Right ventricle myocardium superior (tissue), 1 donor: ENCODE data around the gene NRN1. TPM values are rescaled to one million over a fixed set of nuclear protein-coding genes. Genes with fewer than 3 reads are reported as not detected.

Experiments
- ATAC-seq: fragments of 200-7000 bp; cut with Tn5 transposase; one replicate; pipeline ENCODE4 v1.9.1; 2020; ENCODE audit warnings: mild to moderate bottlenecking; ENCODE audit not compliant: poor library complexity
- DNase-seq: peaks from one replicate; pipeline ENCODE4 v3.0.0-alpha.2; 2020
- intact Hi-C: fragments of 100-400 bp; cut with DNase I; formaldehyde crosslinking; loops from one replicate; pipeline ENCODE4 v1.11.2; 2022
- total RNA-seq: library from RNA; stranded (reverse); fragmentation: NEBNext Ultra II Directional; extraction: Animal tissue kit (Norgen Biotek cat#: 25700); gene quantifications from one replicate; pipeline ENCODE4 v1.2.1, GENCODE V29; 2021
- donor health status: DM: no; HTN: yes; CAD: no; lungs with severe emphysema.

Gene NRN1
- total RNA-seq, 1 donor from 2014 or later: 12.6 TPM

DNA sequence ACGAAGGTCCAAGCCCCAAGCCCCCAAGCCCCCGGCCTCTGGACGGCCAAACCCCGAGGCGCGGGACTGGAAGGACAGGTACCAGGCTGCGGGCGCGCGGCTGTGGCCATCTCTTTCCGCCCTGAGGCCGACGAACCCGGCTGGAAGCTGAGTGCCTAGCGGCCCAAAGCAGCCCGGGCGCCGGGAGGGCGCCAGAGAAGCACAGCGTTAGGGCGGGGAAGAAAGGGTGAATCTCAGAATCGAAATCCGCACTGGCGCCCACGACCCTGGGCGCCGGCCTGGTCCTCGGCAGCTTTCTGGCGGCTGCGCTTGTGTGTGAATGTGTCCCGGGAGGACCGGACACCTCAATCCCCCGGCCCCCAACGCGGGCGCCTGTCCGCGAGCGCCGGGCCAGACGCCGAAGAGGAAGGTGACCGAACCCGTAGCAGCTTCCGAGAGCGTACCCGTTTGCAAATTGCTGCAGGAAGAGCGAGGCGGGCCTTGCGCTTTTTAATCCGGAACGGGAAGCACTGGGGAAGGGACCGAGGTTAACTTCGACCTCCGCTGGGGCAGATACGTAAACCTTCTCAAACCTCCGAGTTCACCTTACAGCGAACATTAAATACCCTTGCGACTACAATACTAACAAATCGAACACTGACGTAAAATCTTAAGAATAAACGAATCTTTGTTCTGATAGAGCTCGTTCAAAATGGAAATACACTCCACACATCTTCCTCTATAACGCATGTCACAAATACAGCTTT is 2.9 kb downstream of the NRN1 start:
- intact Hi-C loops: no loop called here
- ATAC-seq (no peak), DNase-seq (peak; percentile 55)

- intact Hi-C loops: no loop called here
- DNase-seq (no peak), ATAC-seq (no peak)
Measured at GRCh38 chr6:6002848-6003620, 3.7 kb downstream of the NRN1 start.

- peak; percentile 49 for DNase-seq
- no peak for ATAC-seq
- intact Hi-C loops: no loop called here
Measured at GRCh38 chr6:6002005-6002847, 4.5 kb downstream of the NRN1 start.

DNA sequence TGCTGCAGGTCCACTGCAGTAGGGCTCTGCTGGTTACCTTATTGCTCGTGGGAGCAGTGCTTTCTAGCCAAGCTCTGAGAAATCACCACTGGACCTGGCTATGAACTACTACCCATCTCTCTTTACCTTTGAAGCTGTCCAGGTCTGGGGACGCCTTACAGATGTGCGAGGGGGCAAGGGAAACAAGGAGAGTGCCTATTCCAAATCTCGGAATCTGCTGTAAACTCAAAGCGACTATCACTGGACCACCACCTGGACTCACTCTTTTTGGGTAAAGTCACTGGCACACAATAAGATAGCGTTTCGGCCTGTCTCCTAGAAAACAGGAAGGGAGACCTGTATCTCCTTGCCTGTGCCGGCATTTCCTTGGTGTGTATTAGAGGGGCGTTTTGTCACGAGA is 5.3 kb downstream of the NRN1 start:
- ATAC-seq (no peak), DNase-seq (no peak)
- intact Hi-C loops: no loop called here

DNA sequence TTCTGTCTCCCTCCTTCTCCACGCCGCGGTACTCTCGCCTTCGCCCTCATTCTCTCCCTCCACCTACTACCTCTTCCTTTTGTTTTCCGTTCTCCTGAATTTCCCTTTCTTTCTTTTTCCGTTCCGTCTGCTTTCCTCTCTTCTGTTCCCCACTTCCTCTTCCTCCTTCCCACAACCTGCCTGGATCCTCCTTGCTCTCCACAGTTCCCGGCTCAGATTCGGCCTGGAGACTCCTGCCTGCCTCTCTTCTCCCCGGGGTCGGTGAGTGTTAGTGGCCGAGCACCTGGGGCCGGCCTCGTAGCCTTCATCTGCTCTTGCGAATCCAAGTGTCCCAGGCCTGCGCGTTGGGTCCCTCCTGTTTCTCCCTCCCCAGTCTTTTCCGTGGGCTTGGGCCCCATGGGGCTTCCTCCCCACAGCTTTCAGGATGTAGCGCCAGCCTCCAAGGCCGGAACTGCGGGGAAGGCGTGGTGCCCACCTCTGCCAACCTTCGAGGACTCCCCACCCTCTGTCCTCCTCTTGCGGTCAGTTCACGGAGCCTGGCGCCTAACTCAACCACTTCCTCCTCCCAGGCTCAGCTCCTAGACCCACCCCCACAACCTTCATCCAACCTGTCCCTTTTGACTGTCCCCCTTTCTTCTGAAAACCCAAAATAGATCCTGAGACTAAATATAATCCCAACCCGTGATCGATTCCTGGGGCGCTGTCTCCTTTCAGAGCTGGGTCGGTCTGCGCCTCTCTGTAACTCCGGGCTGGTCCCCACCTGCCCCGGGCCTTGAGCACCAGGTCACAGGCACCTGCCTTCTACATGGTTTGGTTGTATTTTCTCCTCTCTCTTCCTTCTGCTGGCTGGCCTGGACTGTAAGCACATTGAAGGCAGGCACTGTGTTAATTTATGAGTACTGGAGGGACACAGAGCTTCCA is 6.8 kb downstream of the NRN1 start:
- ATAC-seq (no peak), DNase-seq (peak; percentile 44)
- intact Hi-C loops: no loop called here

GRCh38 chr6:5998711-5999687 is 7.7 kb downstream of the NRN1 start:
- intact Hi-C loops: no loop called here
- no peak for ATAC-seq
- DNase-seq: peak; percentile 63

DNA sequence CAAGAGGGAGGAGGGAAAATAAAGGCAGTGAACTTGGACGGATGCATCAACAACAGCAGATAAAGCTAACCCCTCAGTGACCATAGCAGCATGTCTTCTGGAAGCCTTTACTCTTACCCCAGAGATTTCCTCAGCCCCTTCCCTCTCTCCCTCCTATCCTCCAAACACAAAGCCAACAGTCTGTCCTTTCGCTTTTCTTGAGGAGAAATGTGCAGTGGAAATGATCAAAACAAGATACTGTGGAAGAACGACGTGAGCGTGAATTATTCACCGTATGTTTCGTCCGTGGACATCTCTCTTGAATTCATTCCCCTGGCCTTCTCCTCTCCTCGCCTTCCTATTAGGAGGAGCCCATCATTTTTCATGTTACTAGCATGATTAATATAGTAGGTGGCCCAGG is 8.5 kb downstream of the NRN1 start:
- no peak for ATAC-seq
- no peak for DNase-seq
- intact Hi-C loops: no loop called here

GRCh38 chr6:5997420-5997987 is 9.2 kb downstream of the NRN1 start:
- ATAC-seq: no peak
- intact Hi-C loops: no loop called here
- DNase-seq: peak; percentile 63

DNA sequence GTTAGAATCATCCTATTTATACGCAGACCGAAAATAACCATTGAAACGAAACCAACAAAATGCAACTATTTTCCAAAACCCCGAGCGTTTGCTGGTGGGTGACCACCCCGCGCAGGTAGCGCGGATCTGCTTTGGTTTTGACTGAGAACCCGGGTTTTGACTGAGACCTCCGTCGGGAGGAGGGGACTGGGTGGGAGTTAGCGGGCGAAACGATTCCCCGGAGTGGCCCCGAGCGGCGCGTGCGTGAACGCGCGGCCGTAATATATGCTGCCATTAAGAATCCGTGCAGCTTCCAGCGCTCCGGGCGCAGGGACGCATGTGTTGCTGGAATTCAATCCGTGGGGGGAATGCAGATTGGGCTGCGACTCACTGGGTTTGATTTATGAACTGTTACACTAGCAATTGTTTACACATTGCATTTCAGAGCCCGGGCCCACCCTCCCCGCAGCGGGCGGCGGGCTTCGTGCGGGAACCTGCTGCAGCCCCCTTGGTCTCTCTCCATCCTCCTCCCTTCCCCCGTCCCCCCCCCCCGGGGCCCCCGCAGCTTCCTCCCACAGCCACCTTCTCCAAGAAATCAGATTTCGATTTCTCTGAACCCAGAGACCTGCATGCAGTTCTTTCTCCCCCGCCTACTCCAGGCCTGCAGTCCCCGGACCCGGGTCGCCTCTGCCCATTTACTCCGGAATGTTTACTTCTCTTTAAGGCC is 9.9 kb downstream of the NRN1 start:
- ATAC-seq (peak; percentile 45), DNase-seq (peak; percentile 63)

DNA sequence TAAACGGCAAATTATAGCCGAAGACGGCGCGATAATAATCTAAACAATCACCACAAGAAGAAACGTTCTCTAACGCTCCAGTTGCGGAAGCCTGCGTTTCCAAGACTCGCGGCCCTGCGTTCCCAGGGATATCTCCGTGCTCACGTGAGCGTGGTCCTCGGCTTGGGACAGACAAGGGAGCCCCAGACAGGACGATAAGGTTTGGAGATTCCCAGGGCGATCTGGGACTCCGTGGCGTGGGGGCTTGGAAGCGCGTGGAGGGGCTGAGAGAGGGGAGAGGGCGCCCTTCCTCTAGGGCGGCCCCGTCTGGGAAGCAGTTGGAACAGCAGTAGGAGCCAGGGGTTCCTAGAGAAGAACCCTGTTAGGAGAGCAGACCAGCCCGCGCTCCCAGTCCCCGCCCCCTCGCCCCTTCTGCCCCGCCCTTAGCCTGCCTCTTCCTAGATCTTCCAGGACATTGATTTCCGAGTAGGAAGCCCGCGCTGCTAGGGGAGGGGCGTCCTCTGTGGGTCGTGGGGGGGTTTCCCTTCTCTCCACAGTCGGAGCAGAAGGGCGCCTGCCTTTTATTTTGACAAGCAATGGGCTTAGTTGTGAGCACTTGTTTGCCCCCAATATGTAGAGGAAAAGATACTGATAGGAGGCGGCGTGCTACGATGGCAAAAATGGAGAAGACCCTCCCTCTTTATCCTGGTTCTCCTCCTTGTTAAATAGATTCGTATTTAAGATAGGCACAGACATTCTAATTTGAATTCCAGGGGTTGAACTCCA is 10.6 kb downstream of the NRN1 start:
- peak; percentile 73 for ATAC-seq
- peak; percentile 78 for DNase-seq
- intact Hi-C loops: no loop called here

More for the DNA sequence above, 9.9 kb downstream of the NRN1 start:
- intact Hi-C loops: no loop called here

- intact Hi-C loops: no loop called here
- no peak for DNase-seq
- ATAC-seq: no peak
Measured at GRCh38 chr6:5995658-5995948, 11.1 kb downstream of the NRN1 start.

- DNase-seq (no peak), ATAC-seq (no peak)
- intact Hi-C loops: no loop called here
Measured at GRCh38 chr6:5994999-5995657, 11.6 kb downstream of the NRN1 start.

DNA sequence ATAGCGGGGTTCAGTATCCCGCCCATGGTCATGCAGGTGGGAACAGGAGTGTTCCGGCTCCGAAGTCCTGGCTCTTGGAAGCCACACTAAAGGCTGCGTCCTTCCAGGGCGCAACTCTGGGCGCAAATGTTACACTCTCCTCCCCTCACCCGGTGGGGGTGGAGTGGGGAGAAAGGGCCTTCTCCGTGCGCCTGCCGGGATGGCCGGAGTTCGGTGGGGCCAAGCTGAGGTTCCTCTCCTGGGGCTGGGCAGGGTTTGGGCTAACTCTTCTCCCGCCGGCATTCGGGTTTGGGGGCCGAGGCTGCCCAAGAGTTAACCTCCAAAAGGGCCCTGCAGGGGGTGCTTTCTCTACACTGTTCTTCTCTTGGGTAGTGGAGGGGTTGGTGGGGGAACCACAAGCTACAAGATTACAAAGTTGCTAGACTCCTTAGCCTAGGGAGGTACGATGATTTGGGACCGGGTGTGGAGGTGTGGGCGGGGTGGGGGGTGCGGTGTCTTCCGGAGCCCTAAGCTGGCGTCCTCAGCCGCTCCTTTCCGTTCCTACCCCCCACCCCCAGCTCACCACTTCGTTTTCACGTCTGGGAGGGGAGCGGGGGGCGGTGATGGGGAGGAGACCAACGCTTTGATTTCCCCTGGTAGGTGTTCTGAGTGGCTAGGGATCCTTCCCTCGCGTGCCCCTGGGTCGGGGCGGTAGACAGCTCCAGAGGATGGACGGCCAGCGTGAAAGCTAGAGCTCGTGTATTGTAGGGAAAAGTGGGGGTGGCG is 12.3 kb downstream of the NRN1 start:
- no peak for DNase-seq
- intact Hi-C loops: no loop called here
- ATAC-seq: no peak

DNA sequence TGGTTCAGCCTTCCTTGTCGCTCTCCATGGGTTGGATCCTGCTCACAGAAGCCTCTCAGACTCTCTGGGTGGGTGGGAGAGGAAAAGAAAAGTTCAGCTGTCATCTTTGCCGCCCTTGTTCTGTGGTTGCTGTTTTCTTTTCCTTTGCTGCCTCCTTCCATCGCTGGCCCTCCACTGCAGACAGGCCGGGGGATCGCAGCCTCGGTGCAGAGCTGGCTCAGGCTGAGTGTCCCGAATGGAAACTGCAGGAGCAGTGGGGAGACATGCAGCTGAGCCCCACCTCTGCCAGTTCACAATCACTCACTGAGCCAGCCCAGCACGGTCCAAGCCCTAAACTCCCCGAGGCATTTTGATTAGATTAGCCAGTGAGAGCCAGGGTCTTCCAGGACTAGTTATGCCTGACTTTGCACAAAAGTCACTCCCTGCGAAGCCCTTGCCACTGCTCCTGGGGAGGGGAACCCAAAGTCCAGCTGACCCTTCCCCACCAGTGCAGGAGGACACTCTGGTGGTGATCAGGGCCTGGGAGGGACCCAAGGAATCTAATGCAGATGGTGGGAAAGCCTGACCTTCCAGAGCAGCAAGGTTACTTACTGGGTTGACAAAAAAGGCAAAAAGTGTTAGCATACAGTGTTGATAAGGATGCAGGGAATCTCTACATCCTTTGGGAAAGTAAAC is 14.0 kb downstream of the NRN1 start:
- no peak for DNase-seq
- intact Hi-C loops: no loop called here
- no peak for ATAC-seq
